H1 (cell line): ENCODE data around the gene OXLD1. TPM values are rescaled to one million over a fixed set of nuclear protein-coding genes. Genes with fewer than 3 reads are reported as not detected.

Experiments
- CTCF ChIA-PET: fragments of 300-600 bp; sonication (Branson Sonifier 250); formaldehyde crosslinking; loops from one replicate; lab custom pipeline; 2021; ENCODE audit not compliant: partially characterized antibody; lab: Charles Lee
- POLR2A ChIA-PET: fragments of 300-600 bp; sonication (Branson Sonifier 250); formaldehyde crosslinking; loops from one replicate; lab custom pipeline; 2021; ENCODE audit warnings: inconsistent platforms; ENCODE audit not compliant: partially characterized antibody; lab: Charles Lee
- DNase-seq, 2 experiments: peaks; one replicate each; pipeline versions ENCODE4 v3.0.0 to v3.0.0-alpha.2; 2010 to 2022; ENCODE audit warnings: low spot score in 2 of 2, low read depth in 1 of 2, mixed read lengths in 1 of 2
- FAIRE-seq: peaks from 2 replicates; lab custom pipeline; 2011; peaks lifted over from hg19 to GRCh38; lab: Jason Lieb, UNC
- H2AFZ ChIP-seq: 2 replicates; pipeline ENCODE4 v1.8.1; 2012; ENCODE audit warnings: low read length, inconsistent platforms
- H2AK5ac ChIP-seq: 2 replicates; pipeline ENCODE4 v1.6.1; 2013; ENCODE audit warnings: low read depth, low read length
- H2BK120ac ChIP-seq: replicated peaks from 2 replicates; pipeline ENCODE3; 2013; ENCODE audit warnings: low read depth, low read length, inconsistent platforms
- H2BK12ac ChIP-seq: 2 replicates; pipeline ENCODE4 v1.6.1; 2013; ENCODE audit warnings: low read depth, low read length
- H2BK15ac ChIP-seq: 2 replicates; pipeline ENCODE4 v1.6.1; 2013; ENCODE audit warnings: low read length
- H2BK20ac ChIP-seq: 2 replicates; pipeline ENCODE4 v1.6.1; 2013; ENCODE audit warnings: low read length
- H2BK5ac ChIP-seq: 2 replicates; pipeline ENCODE4 v1.6.1; 2013; ENCODE audit warnings: low read depth, low read length
- H3K14ac ChIP-seq: 2 replicates; pipeline ENCODE4 v1.6.1; 2013; ENCODE audit warnings: inconsistent platforms; ENCODE audit not compliant: insufficient read length
- H3K18ac ChIP-seq: 2 replicates; pipeline ENCODE4 v1.6.1; 2013; ENCODE audit warnings: low read length; ENCODE audit errors: extremely low read depth
- H3K23ac ChIP-seq: 2 replicates; pipeline ENCODE4 v1.6.1; 2013; ENCODE audit warnings: inconsistent platforms; ENCODE audit not compliant: insufficient read length
- H3K23me2 ChIP-seq: 2 replicates; pipeline ENCODE4 v1.6.1; 2013; ENCODE audit warnings: low read depth, low read length
- H3K27ac ChIP-seq: 2 replicates; pipeline ENCODE4 v1.6.1; 2011; ENCODE audit warnings: low read depth, low read length, inconsistent platforms
- H3K27me3 ChIP-seq, 4 experiments: replicated peaks in 1 of 4; 1 replicate in 1 of 4; 2 replicates in 3 of 4; pipeline versions ENCODE4 v1.6.1 to v1.8.1; 2011 to 2013; ENCODE audit warnings: low read length in 3 of 4, mild to moderate bottlenecking in 3 of 4, inconsistent platforms in 2 of 4, mixed read lengths in 2 of 4, moderate library complexity in 1 of 4; ENCODE audit not compliant: control insufficient read depth in 3 of 4, insufficient read depth in 3 of 4; ENCODE audit errors: extremely low read depth in 1 of 4
- H3K36me3 ChIP-seq, 4 experiments: 2 replicates each; pipeline versions ENCODE4 v1.6.1 to v1.8.1; 2011 to 2013; ENCODE audit warnings: mild to moderate bottlenecking in 4 of 4, low read length in 3 of 4, moderate library complexity in 2 of 4, control low read depth in 1 of 4, inconsistent platforms in 1 of 4; ENCODE audit not compliant: insufficient read depth in 4 of 4, control insufficient read depth in 2 of 4
- H3K4ac ChIP-seq: replicated peaks from 2 replicates; pipeline ENCODE3; 2013; ENCODE audit warnings: low read length, low read depth, mixed read lengths, inconsistent platforms; ENCODE audit not compliant: insufficient read length
- H3K4me1 ChIP-seq, 4 experiments: replicated peaks in 1 of 4; 1 replicate in 1 of 4; 2 replicates in 3 of 4; pipeline versions ENCODE4 v1.6.1 to v1.8.1; 2011 to 2013; ENCODE audit warnings: low read length in 3 of 4, inconsistent platforms in 2 of 4, mixed read lengths in 1 of 4; ENCODE audit not compliant: insufficient read depth in 4 of 4, control insufficient read depth in 3 of 4
- H3K4me2 ChIP-seq, 2 experiments: 2 replicates each; pipeline versions ENCODE4 v1.6.1 to v1.8.1; 2011 to 2013; ENCODE audit warnings: low read depth in 2 of 2, low read length in 2 of 2, control low read depth in 1 of 2, inconsistent platforms in 1 of 2, mild to moderate bottlenecking in 1 of 2; ENCODE audit not compliant: insufficient read depth in 1 of 2
- H3K4me3 ChIP-seq, 4 experiments: fragments of 200-600, 300-600 bp in 1 of 4; sonication (generic), shearing (Covaris generic), sonication (Bioruptor Twin) in 1 of 4; 2 replicates each; pipeline versions ENCODE4 v1.5.1 to v1.8.1; 2011 to 2016; ENCODE audit warnings: low read length in 4 of 4, low read depth in 3 of 4, control low read depth in 2 of 4, inconsistent platforms in 2 of 4, mild to moderate bottlenecking in 2 of 4, mixed read lengths in 1 of 4, moderate library complexity in 1 of 4; ENCODE audit not compliant: insufficient read depth in 2 of 4; ENCODE audit errors: extremely low read depth in 1 of 4
- H3K56ac ChIP-seq: replicated peaks from 2 replicates; pipeline ENCODE3; 2013; ENCODE audit warnings: low read depth, mild to moderate bottlenecking, mixed read lengths, low read length, inconsistent platforms; ENCODE audit not compliant: insufficient read length
- H3K79me1 ChIP-seq: 2 replicates; pipeline ENCODE4 v1.6.1; 2013; ENCODE audit warnings: low read depth, low read length, control low read depth
- H3K79me2 ChIP-seq, 2 experiments: 2 replicates each; pipeline versions ENCODE4 v1.6.1 to v1.8.1; 2012 to 2013; ENCODE audit warnings: low read length in 2 of 2, mild to moderate bottlenecking in 2 of 2, inconsistent platforms in 1 of 2; ENCODE audit not compliant: insufficient read depth in 2 of 2, control insufficient read depth in 1 of 2
- H3K9ac ChIP-seq, 4 experiments: replicated peaks in 1 of 4; 1 replicate in 1 of 4; 2 replicates in 3 of 4; pipeline versions ENCODE4 v1.6.1 to v1.8.1; 2011 to 2013; ENCODE audit warnings: low read depth in 3 of 4, low read length in 3 of 4, control low read depth in 2 of 4, mild to moderate bottlenecking in 2 of 4, moderate library complexity in 2 of 4, inconsistent platforms in 1 of 4; ENCODE audit errors: extremely low read depth in 1 of 4
- H3K9me3 ChIP-seq, 2 experiments: 2 replicates each; pipeline versions ENCODE4 v1.6.1 to v1.8.1; 2012 to 2013; ENCODE audit warnings: mild to moderate bottlenecking in 2 of 2, moderate library complexity in 2 of 2, control low read depth in 1 of 2, inconsistent platforms in 1 of 2, low read depth in 1 of 2, low read length in 1 of 2, mixed read lengths in 1 of 2; ENCODE audit not compliant: insufficient read depth in 2 of 2
- H4K20me1 ChIP-seq, 2 experiments: replicated peaks in 1 of 2; 2 replicates each; pipeline versions ENCODE3 to v1.8.1; 2011 to 2013; ENCODE audit warnings: inconsistent platforms in 2 of 2, low read length in 2 of 2, mild to moderate bottlenecking in 1 of 2; ENCODE audit not compliant: insufficient read depth in 2 of 2, control insufficient read depth in 1 of 2
- H4K5ac ChIP-seq: 2 replicates; pipeline ENCODE4 v1.6.1; 2013; ENCODE audit warnings: low read length, low read depth, mixed read lengths, inconsistent platforms; ENCODE audit not compliant: insufficient read length
- H4K8ac ChIP-seq: 2 replicates; pipeline ENCODE4 v1.8.0; 2013; ENCODE audit warnings: mild to moderate bottlenecking, moderate library complexity, low read length, inconsistent platforms; ENCODE audit not compliant: insufficient read depth; ENCODE audit errors: extremely low read depth
- H4K91ac ChIP-seq: replicated peaks from 2 replicates; pipeline ENCODE3; 2013; ENCODE audit warnings: low read length, mixed read lengths, inconsistent platforms; ENCODE audit not compliant: insufficient read length
- ASH2L ChIP-seq: fragments of 200-600, 300-600 bp; sonication (generic); IDR thresholded peaks from one replicate; pipeline ENCODE4 v1.7.1; 2017; ENCODE audit warnings: low read length
- CBX8 ChIP-seq: fragments of 300-800, 300-1000 bp; sonication (generic); IDR thresholded peaks from 2 replicates; pipeline ENCODE4 v1.7.1; 2016; ENCODE audit warnings: low read depth, low read length, borderline replicate concordance
- CHD1 ChIP-seq: IDR thresholded peaks from 2 replicates; pipeline ENCODE4 v1.6.1; 2012; ENCODE audit warnings: low read depth, low read length, improper control_type of control experiment
- EP300 ChIP-seq, 2 experiments: IDR thresholded peaks; 1 replicate in 1 of 2; 2 replicates in 1 of 2; pipeline ENCODE4 v1.6.1; 2011 to 2012; ENCODE audit warnings: low read depth in 2 of 2, low read length in 2 of 2, mild to moderate bottlenecking in 2 of 2, borderline replicate concordance in 1 of 2, inconsistent platforms in 1 of 2, moderate library complexity in 1 of 2
- EZH2 ChIP-seq: fragments of 200-600 bp; sonication (generic); IDR thresholded peaks from 2 replicates; pipeline ENCODE4 v1.7.1; 2012; ENCODE audit warnings: low read depth, mild to moderate bottlenecking, moderate library complexity, low read length, inconsistent platforms; ENCODE audit not compliant: severe bottlenecking
- GABPA ChIP-seq: IDR thresholded peaks from 2 replicates; pipeline ENCODE4 v1.6.1; 2011; ENCODE audit warnings: mild to moderate bottlenecking, low read length, moderate library complexity, borderline replicate concordance; ENCODE audit not compliant: insufficient read depth
- NRF1 ChIP-seq: IDR thresholded peaks from 2 replicates; pipeline ENCODE4 v1.6.1; 2011; ENCODE audit warnings: mild to moderate bottlenecking, low read depth, low read length, improper control_type of control experiment
- SP2 ChIP-seq: IDR thresholded peaks from 2 replicates; pipeline ENCODE4 v1.6.1; 2012; ENCODE audit warnings: mild to moderate bottlenecking, low read length, inconsistent platforms
- SP4 ChIP-seq: IDR thresholded peaks from 2 replicates; pipeline ENCODE4 v1.6.1; 2012; ENCODE audit warnings: low read length, inconsistent platforms
- TAF7 ChIP-seq: optimal IDR thresholded peaks from 2 replicates; pipeline ENCODE3; 2011; ENCODE audit warnings: low read depth, mild to moderate bottlenecking, inconsistent platforms, low read length, moderate library complexity, borderline replicate concordance
- WGBS, 2 experiments: shearing (Covaris generic) in 1 of 2; methylation state at CpG; one replicate each; pipeline versions ENCODE4 v1.1.6 to v1.1.7; 2013 to 2015; ENCODE audit warnings: low lambda C conversion rate in 2 of 2, mixed read lengths in 2 of 2, inconsistent platforms in 1 of 2, low coverage in 1 of 2, missing lambda C conversion rate in 1 of 2; ENCODE audit not compliant: insufficient replicate concordance in 2 of 2, insufficient coverage in 1 of 2, insufficient read length in 1 of 2; ENCODE audit errors: extremely low coverage in 1 of 2, missing lambda C conversion rate in 1 of 2; 5-methylcytosine and 5-hydroxymethylcytosine counted together
- polyA plus RNA-seq, 7 experiments: library from polyadenylated mRNA; depleted of rRNA in 3 of 7; stranded (reverse) in 5 of 7; unstranded in 2 of 7; fragments of >200 nt in 5 of 7; fragments of 200-250 nt in 2 of 7; gene quantifications; 1 replicate in 5 of 7; 2 replicates in 1 of 7; 4 replicates in 1 of 7; pipeline versions ENCODE4 v1.2.1 to v1.2.3, GENCODE V29; 2011 to 2013; ENCODE audit warnings: missing spikeins in 2 of 7, mixed read lengths in 2 of 7
- total RNA-seq: library from RNA; stranded (reverse); fragmentation: NEBNext Ultra II Directional; extraction: Animal tissue kit (Norgen Biotek cat#: 25700); gene quantifications from 2 replicates; pipeline ENCODE4 v1.2.1, GENCODE V29; 2021

Gene OXLD1
- total and polyA plus RNA-seq, 2 of the 8 experiments (the other 6 are each of a cell fraction or from before 2014, with no cell fraction given): 41.5 to 61.9 TPM

- H3K9ac ChIP-seq: no peak overlapping the region
- H3K18ac ChIP-seq: no peak overlapping the region
- H2AK5ac ChIP-seq: peak overlapping the region; percentile 7; the same call in 1 of the 2 replicates
- CTCF ChIA-PET: interaction anchor here (0.6 to 3.5 kb wide), 4 partner anchors 15 to 284 kb away, joined by 3 to 9 read pairs (median 3); no protein-coding TSS in a partner anchor
- DNase-seq (no peak), FAIRE-seq (no peak)
- 89% methylated on average over 29 of the region's 29 CpGs; no CpG with 5 or more reads in 1 of the 2 experiments for WGBS, 2 experiments
- no peak overlapping the region for H3K23ac ChIP-seq
- H4K20me1 ChIP-seq: peaks cover 0 to 2% of the 10 kb centered on the region in 2 experiments
- no peak overlapping the region for H4K8ac ChIP-seq
- peak overlapping the region; percentile 84; the same call in 1 of the 2 replicates for H2BK15ac ChIP-seq
- peaks cover 0 to 3% (median 1%) of the 10 kb centered on the region in 4 experiments; a peak in 3 of 8 replicates for H3K36me3 ChIP-seq
- no peak overlapping the region for H2BK120ac ChIP-seq
- H3K23me2 ChIP-seq: peaks cover 10% of the 10 kb centered on the region
- H2BK12ac ChIP-seq: no peak overlapping the region
- H3K56ac ChIP-seq: no peak overlapping the region
- H3K4ac ChIP-seq: peak overlapping the region; percentile 38
- no peak overlapping the region for H3K14ac ChIP-seq
- H3K27me3 ChIP-seq: peaks cover 2 to 15% (median 9%) of the 10 kb centered on the region in 4 experiments; a peak in 5 of 7 replicates
- no peak overlapping the region for H4K5ac ChIP-seq
- no peak overlapping the region for H2AFZ ChIP-seq
- H3K79me1 ChIP-seq: peaks cover 3% of the 10 kb centered on the region; the same call in 1 of the 2 replicates
- no peak overlapping the region for H4K91ac ChIP-seq
- no peaks in the 10 kb centered on the region for H3K79me2 ChIP-seq
- peaks cover 0 to 14% (median 1%) of the 10 kb centered on the region in 4 experiments; a peak in 4 of 7 replicates for H3K4me1 ChIP-seq
- no peak overlapping the region for H3K27ac ChIP-seq
- H2BK5ac ChIP-seq: no peak overlapping the region
- H3K4me2 ChIP-seq: no peak overlapping the region
- H3K9me3 ChIP-seq: no peaks in the 10 kb centered on the region
- POLR2A ChIA-PET: interaction anchor here (1.1 to 4.4 kb wide), 3 partner anchors 12 to 19 kb away, joined by 3 to 23 read pairs (median 16); partner anchors contain the start of gene PDE6G
- no peak overlapping the region; the same call in 1 of the 2 replicates for H2BK20ac ChIP-seq
- no peak overlapping the region for H3K4me3 ChIP-seq
- TF ChIP-seq NRF1 (no peak), EZH2 (no peak), CHD1 (no peak), CBX8 (no peak), GABPA (no peak), TAF7 (no peak), SP2 (no peak), EP300 (IDR thresholded peaks at IDR 0.05; ENCODE audit: borderline replicate concordance in 1 of 2, low read depth in 2 of 2, low read length in 2 of 2) (no peak), SP4 (no peak), ASH2L (no peak)
Measured at GRCh38 chr17:81644976-81645952, 21.1 kb downstream of the OXLD1 start.
